ENCODE results near the gene FCHSD1. TPM values are rescaled to one million over a fixed set of nuclear protein-coding genes. Genes with fewer than 3 reads are reported as not detected.

The FCHSD1 gene
- total RNA-seq, 2 experiments from 2014 or later = 69.8 to 71.8 TPM

GRCh38 chr5:141608557-141608956 is 42.7 kb downstream of the FCHSD1 start:
- DNase-seq = no peak
- CTCF ChIA-PET = interaction anchor here (0.6 to 14.6 kb wide), 9 partner anchors 9 to 83 kb away, joined by 3 to 198 read pairs (median 5); partner anchors contain the start of genes DIAPH1, HDAC3 and RELL2
- peak overlapping the region; percentile 21 for H3K4me3 Mint-ChIP-seq
- POLR2A ChIA-PET = interaction anchor here (0.7 to 6.8 kb wide), 8 partner anchors 9 to 1207 kb away, joined by 3 to 123 read pairs (median 5); partner anchors contain the start of genes ANKHD1, DELE1, DIAPH1 and HDAC3
- H3K9me3 Mint-ChIP-seq = no peaks in the 10 kb centered on the region
- peaks cover 50% of the 10 kb centered on the region for H3K36me3 Mint-ChIP-seq (ENCODE audit: low read depth)
- H3K27me3 Mint-ChIP-seq = no peaks in the 10 kb centered on the region
- peak overlapping the region; percentile 94 for H3K27ac Mint-ChIP-seq
- peaks cover 77% of the 10 kb centered on the region for H3K4me1 Mint-ChIP-seq

- peak overlapping the region; percentile 94 for H3K27ac Mint-ChIP-seq
- ChIA-PET POLR2A (interaction anchor here (0.7 to 6.8 kb wide), 7 partner anchors 9 to 1206 kb away, joined by 3 to 123 read pairs (median 10); partner anchors contain the start of genes ANKHD1, DELE1, DIAPH1 and HDAC3), CTCF (interaction anchor here (0.9 to 14.6 kb wide), 5 partner anchors 9 to 84 kb away, joined by 4 to 198 read pairs (median 22); partner anchors contain the start of genes DIAPH1, HDAC3 and RELL2)
- H3K4me1 Mint-ChIP-seq = peaks cover 77% of the 10 kb centered on the region
- H3K27me3 Mint-ChIP-seq = no peaks in the 10 kb centered on the region
- DNase-seq = no peak
- H3K36me3 Mint-ChIP-seq (ENCODE audit: low read depth) = peaks cover 46% of the 10 kb centered on the region
- no peaks in the 10 kb centered on the region for H3K9me3 Mint-ChIP-seq
- peak overlapping the region; percentile 63 for H3K4me3 Mint-ChIP-seq
Measured at GRCh38 chr5:141608046-141608445, 43.2 kb downstream of the FCHSD1 start.

GRCh38 chr5:141605523-141606277 is 45.5 kb downstream of the FCHSD1 start:
- H3K27ac Mint-ChIP-seq = peak overlapping the region; percentile 94
- POLR2A ChIA-PET = interaction anchor here (0.6 to 6.8 kb wide), 9 partner anchors 8 to 88 kb away, joined by 3 to 123 read pairs (median 7); partner anchors contain the start of genes DIAPH1, HDAC3 and RELL2
- peaks cover 36% of the 10 kb centered on the region for H3K36me3 Mint-ChIP-seq (ENCODE audit: low read depth)
- H3K4me3 Mint-ChIP-seq = peak overlapping the region; percentile 63
- H3K4me1 Mint-ChIP-seq = peaks cover 78% of the 10 kb centered on the region
- DNase-seq = peak; percentile 84
- no peaks in the 10 kb centered on the region for H3K27me3 Mint-ChIP-seq
- CTCF ChIA-PET = interaction anchor here (1.3 to 14.6 kb wide), 7 partner anchors 12 to 48 kb away, joined by 4 to 198 read pairs (median 7); partner anchors contain the start of genes DIAPH1, HDAC3 and RELL2
- no peaks in the 10 kb centered on the region for H3K9me3 Mint-ChIP-seq

GRCh38 chr5:141603923-141604717 is 47.1 kb downstream of the FCHSD1 start:
- H3K4me1 Mint-ChIP-seq = peaks cover 82% of the 10 kb centered on the region
- H3K9me3 Mint-ChIP-seq = no peaks in the 10 kb centered on the region
- peaks cover 40% of the 10 kb centered on the region for H3K36me3 Mint-ChIP-seq (ENCODE audit: low read depth)
- DNase-seq = peak; percentile 25
- peak overlapping the region; percentile 94 for H3K27ac Mint-ChIP-seq
- no peaks in the 10 kb centered on the region for H3K27me3 Mint-ChIP-seq
- CTCF ChIA-PET = interaction anchor here (0.7 to 14.6 kb wide), 6 partner anchors 9 to 40 kb away, joined by 3 to 198 read pairs (median 10); partner anchors contain the start of gene DIAPH1
- POLR2A ChIA-PET = interaction anchor here (1.0 to 4.9 kb wide), 4 partner anchors 10 to 32 kb away, joined by 3 to 57 read pairs (median 21); partner anchors contain the start of genes DIAPH1, HDAC3 and RELL2
- peak overlapping the region; percentile 68 for H3K4me3 Mint-ChIP-seq

GRCh38 chr5:141602606-141603005 is 48.6 kb downstream of the FCHSD1 start:
- POLR2A ChIA-PET = interaction anchor here (1.0 to 4.9 kb wide), 4 partner anchors 9 to 34 kb away, joined by 3 to 57 read pairs (median 20); partner anchors contain the start of genes DIAPH1, HDAC3 and RELL2
- no peak for DNase-seq
- no peak overlapping the region for H3K4me3 Mint-ChIP-seq
- H3K36me3 Mint-ChIP-seq (ENCODE audit: low read depth) = peaks cover 37% of the 10 kb centered on the region
- peak overlapping the region; percentile 70 for H3K27ac Mint-ChIP-seq
- no peaks in the 10 kb centered on the region for H3K27me3 Mint-ChIP-seq
- no peaks in the 10 kb centered on the region for H3K9me3 Mint-ChIP-seq
- CTCF ChIA-PET = interaction anchor here (1.1 to 14.6 kb wide), 7 partner anchors 10 to 39 kb away, joined by 3 to 198 read pairs (median 9); partner anchors contain the start of genes DIAPH1, HDAC3 and RELL2
- peaks cover 83% of the 10 kb centered on the region for H3K4me1 Mint-ChIP-seq

GRCh38 chr5:141598391-141599345 is 52.5 kb downstream of the FCHSD1 start:
- peak overlapping the region; percentile 73 for H3K27ac Mint-ChIP-seq
- no peaks in the 10 kb centered on the region for H3K9me3 Mint-ChIP-seq
- H3K27me3 Mint-ChIP-seq = no peaks in the 10 kb centered on the region
- peaks cover 75% of the 10 kb centered on the region for H3K4me1 Mint-ChIP-seq
- H3K36me3 Mint-ChIP-seq (ENCODE audit: low read depth) = peaks cover 54% of the 10 kb centered on the region
- no peak for DNase-seq
- no peak overlapping the region for H3K4me3 Mint-ChIP-seq
- CTCF ChIA-PET = interaction anchor here (1.1 to 14.6 kb wide), 8 partner anchors 11 to 371 kb away, joined by 3 to 198 read pairs (median 6); partner anchors contain the start of genes DIAPH1, HDAC3 and RELL2
- POLR2A ChIA-PET = interaction anchor here (1.2 to 3.5 kb wide), 11 partner anchors 8 to 369 kb away, joined by 3 to 46 read pairs (median 5); partner anchors contain the start of genes DIAPH1, FCHSD1, HDAC3 and RELL2

- Mint-ChIP-seq H3K27me3 (no peaks in the 10 kb centered on the region), H3K4me1 (peaks cover 74% of the 10 kb centered on the region), H3K27ac (peak overlapping the region; percentile 33), H3K4me3 (no peak overlapping the region), H3K36me3 (ENCODE audit: low read depth) (peaks cover 54% of the 10 kb centered on the region), H3K9me3 (no peaks in the 10 kb centered on the region)
- no peak for DNase-seq
- CTCF ChIA-PET = interaction anchor here (1.1 to 14.6 kb wide), 9 partner anchors 12 to 372 kb away, joined by 3 to 198 read pairs (median 5); partner anchors contain the start of genes DIAPH1, HDAC3 and RELL2
- POLR2A ChIA-PET = interaction anchor here (1.2 to 3.5 kb wide), 11 partner anchors 9 to 370 kb away, joined by 3 to 46 read pairs (median 5); partner anchors contain the start of genes DIAPH1, FCHSD1, HDAC3 and RELL2
Measured at GRCh38 chr5:141597814-141598213, 53.4 kb downstream of the FCHSD1 start.

- H3K36me3 Mint-ChIP-seq (ENCODE audit: low read depth) = peaks cover 52% of the 10 kb centered on the region
- POLR2A ChIA-PET = interaction anchor here (1.2 to 3.5 kb wide), 7 partner anchors 9 to 67 kb away, joined by 3 to 46 read pairs (median 7); partner anchors contain the start of genes DIAPH1, HDAC3 and RELL2
- no peaks in the 10 kb centered on the region for H3K9me3 Mint-ChIP-seq
Measured at GRCh38 chr5:141597394-141597793, 53.8 kb downstream of the FCHSD1 start.

GRCh38 chr5:141596867-141597266 is 54.4 kb downstream of the FCHSD1 start:
- ChIA-PET POLR2A (interaction anchor here (1.3 to 3.5 kb wide), 5 partner anchors 9 to 46 kb away, joined by 3 to 46 read pairs (median 7); partner anchors contain the start of genes DIAPH1, HDAC3 and RELL2), CTCF (interaction anchor here (1.4 to 14.6 kb wide), 5 partner anchors 20 to 40 kb away, joined by 3 to 198 read pairs (median 10); partner anchors contain the start of genes DIAPH1, HDAC3 and RELL2)
- peaks cover 74% of the 10 kb centered on the region for H3K4me1 Mint-ChIP-seq
- H3K27ac Mint-ChIP-seq = peak overlapping the region; percentile 33
- H3K36me3 Mint-ChIP-seq (ENCODE audit: low read depth) = peaks cover 56% of the 10 kb centered on the region
- H3K4me3 Mint-ChIP-seq = no peak overlapping the region
- no peaks in the 10 kb centered on the region for H3K9me3 Mint-ChIP-seq
- no peaks in the 10 kb centered on the region for H3K27me3 Mint-ChIP-seq
- no peak for DNase-seq

More at GRCh38 chr5:141597394-141597793, 53.8 kb downstream of the FCHSD1 start:
- H3K4me3 Mint-ChIP-seq = no peak overlapping the region
- H3K27ac Mint-ChIP-seq = peak overlapping the region; percentile 33
- peaks cover 74% of the 10 kb centered on the region for H3K4me1 Mint-ChIP-seq
- no peaks in the 10 kb centered on the region for H3K27me3 Mint-ChIP-seq
- DNase-seq = no peak
- CTCF ChIA-PET = interaction anchor here (1.4 to 14.6 kb wide), 6 partner anchors 20 to 40 kb away, joined by 3 to 198 read pairs (median 9); partner anchors contain the start of genes DIAPH1, HDAC3 and RELL2

- DNase-seq = no peak
- Mint-ChIP-seq H3K36me3 (ENCODE audit: low read depth) (peaks cover 59% of the 10 kb centered on the region), H3K4me1 (peaks cover 39% of the 10 kb centered on the region), H3K27ac (no peak overlapping the region), H3K9me3 (no peaks in the 10 kb centered on the region), H3K4me3 (no peak overlapping the region), H3K27me3 (no peaks in the 10 kb centered on the region)
- ChIA-PET CTCF (interaction anchor here (6.4 to 8.3 kb wide), 2 partner anchors 28 to 44 kb away, joined by 150 to 436 read pairs; partner anchors contain the start of genes DIAPH1, HDAC3 and RELL2), POLR2A (interaction anchor here (4.9 kb wide), 1 partner anchor 28 kb away, joined by 124 read pairs; the partner anchor contains the start of gene DIAPH1)
Measured at GRCh38 chr5:141590127-141590526, 61.1 kb downstream of the FCHSD1 start.

All from activated CD4-positive, alpha-beta memory T cell treated with anti-CD3 and anti-CD28 coated beads, Interleukin-2, amount 10 ng/mL, durations not matched to agents 7 days and 5 days (primary cell).